HepG2 (cell line): ENCODE data around the gene CENPL. TPM values are rescaled to one million over a fixed set of nuclear protein-coding genes. Genes with fewer than 3 reads are reported as not detected.

Experiments
- ARHGAP35 ChIP-seq: sonication (generic); formaldehyde crosslinking; IDR thresholded peaks from 2 replicates; pipeline ENCODE4 v1.9.0; 2022; ENCODE audit warnings: mild to moderate bottlenecking, inconsistent platforms, moderate library complexity, missing genetic modification reagents, borderline replicate concordance
- CEBPB ChIP-seq: IDR thresholded peaks from 2 replicates; pipeline ENCODE4 v1.6.1; 2011; ENCODE audit warnings: low read depth, low read length, improper control_type of control experiment, borderline replicate concordance
- DDIT3 ChIP-seq: sonication (generic); formaldehyde crosslinking; IDR thresholded peaks from 2 replicates; pipeline ENCODE4 v1.4.0; 2020; ENCODE audit warnings: mild to moderate bottlenecking, missing genetic modification reagents
- FOXP4 ChIP-seq: sonication (generic); formaldehyde crosslinking; IDR thresholded peaks from 2 replicates; pipeline ENCODE4 v1.4.0; 2020; ENCODE audit warnings: missing genetic modification reagents
- JUNB ChIP-seq: sonication (generic); formaldehyde crosslinking; IDR thresholded peaks from 2 replicates; pipeline ENCODE4 v1.8.0; 2022; ENCODE audit warnings: missing genetic modification reagents, mild to moderate bottlenecking, borderline replicate concordance
- KAT8 ChIP-seq: IDR thresholded peaks from 2 replicates; pipeline ENCODE4 v1.6.1; 2016; ENCODE audit warnings: missing genetic modification reagents, missing compliant biosample characterization
- MXD4 ChIP-seq: IDR thresholded peaks from 2 replicates; pipeline ENCODE4 v1.6.1; 2016; ENCODE audit warnings: mild to moderate bottlenecking, missing biosample characterization, missing genetic modification reagents
- PAF1 ChIP-seq: IDR thresholded peaks from 2 replicates; pipeline ENCODE4 v1.6.1; 2016; ENCODE audit warnings: missing genetic modification reagents, missing compliant biosample characterization
- POGK ChIP-seq: sonication (generic); formaldehyde crosslinking; conservative IDR thresholded peaks from 2 replicates; pipeline ENCODE4 v1.8.0; 2022; ENCODE audit warnings: mild to moderate bottlenecking, moderate library complexity, missing genetic modification reagents
- RAD51 ChIP-seq: fragments of 450-650 bp; IDR thresholded peaks from 2 replicates; pipeline ENCODE4 v1.6.1; 2016; ENCODE audit warnings: borderline replicate concordance
- SAP130 ChIP-seq: IDR thresholded peaks from 2 replicates; pipeline ENCODE4 v1.6.1; 2016; ENCODE audit warnings: low read depth
- SP1 ChIP-seq, 2 experiments: fragments of 450-650 bp in 1 of 2; sonication (generic) in 1 of 2; formaldehyde crosslinking in 1 of 2; IDR thresholded peaks; 2 replicates each; pipeline versions ENCODE4 v1.4.0 to v1.6.1; 2016 to 2020; ENCODE audit warnings: missing genetic modification reagents in 1 of 2
- THYN1 ChIP-seq: sonication (generic); formaldehyde crosslinking; IDR thresholded peaks from 2 replicates; pipeline ENCODE4 v1.8.1; 2023; ENCODE audit warnings: low read depth, mild to moderate bottlenecking, moderate library complexity, missing genetic modification reagents, borderline replicate concordance
- ZNF383 ChIP-seq: sonication (generic); formaldehyde crosslinking; IDR thresholded peaks from 2 replicates; pipeline ENCODE4 v1.4.0; 2020; ENCODE audit warnings: missing genetic modification reagents, mild to moderate bottlenecking, borderline replicate concordance
- ZNF431 ChIP-seq: sonication (generic); formaldehyde crosslinking; IDR thresholded peaks from 2 replicates; pipeline ENCODE4 v1.9.0; 2022; ENCODE audit warnings: missing genetic modification reagents, low read depth, mild to moderate bottlenecking, borderline replicate concordance
- ZNF496 ChIP-seq: sonication (generic); formaldehyde crosslinking; IDR thresholded peaks from 2 replicates; pipeline ENCODE4 v1.8.1; 2023; ENCODE audit warnings: mild to moderate bottlenecking, moderate library complexity, missing genetic modification reagents; ENCODE audit not compliant: insufficient replicate concordance
- polyA plus RNA-seq, 8 experiments: library from polyadenylated mRNA; depleted of rRNA in 3 of 8; stranded (reverse) in 7 of 8; unstranded in 1 of 8; fragments of >200 nt; fragmentation: Illumina TruSeq in 4 of 8; extraction: Trizol in 4 of 8; gene quantifications; 2 replicates each; pipeline versions ENCODE4 v1.2.1 to v1.2.3, GENCODE V29; 2011 to 2016; ENCODE audit warnings: low read depth in 4 of 8, missing spikeins in 1 of 8, mixed read lengths in 1 of 8; ENCODE audit not compliant: insufficient read depth in 1 of 8
- total RNA-seq, 5 experiments: library from RNA; depleted of rRNA; stranded (reverse); fragments of >200 nt; fragmentation: Illumina TruSeq; extraction: Trizol; gene quantifications; 2 replicates each; pipeline ENCODE4 v1.2.3, GENCODE V29; 2016; ENCODE audit warnings: low read depth in 1 of 5
- TF ChIP-seq, protein P1 (sequence below): sonication (generic); formaldehyde crosslinking; IDR thresholded peaks from 2 replicates; pipeline ENCODE4 v1.4.0; 2020; ENCODE audit warnings: missing genetic modification reagents, borderline replicate concordance
- TF ChIP-seq, protein P2 (sequence below): sonication (generic); formaldehyde crosslinking; IDR thresholded peaks from 2 replicates; pipeline ENCODE4 v1.5.0; 2020; ENCODE audit warnings: missing genetic modification reagents, mild to moderate bottlenecking, borderline replicate concordance

CENPL gene
- total and polyA plus RNA-seq, 2 of the 13 experiments (the other 11 are each of a cell fraction or from before 2014, with no cell fraction given) = 4.4 to 14.2 TPM

DNA sequence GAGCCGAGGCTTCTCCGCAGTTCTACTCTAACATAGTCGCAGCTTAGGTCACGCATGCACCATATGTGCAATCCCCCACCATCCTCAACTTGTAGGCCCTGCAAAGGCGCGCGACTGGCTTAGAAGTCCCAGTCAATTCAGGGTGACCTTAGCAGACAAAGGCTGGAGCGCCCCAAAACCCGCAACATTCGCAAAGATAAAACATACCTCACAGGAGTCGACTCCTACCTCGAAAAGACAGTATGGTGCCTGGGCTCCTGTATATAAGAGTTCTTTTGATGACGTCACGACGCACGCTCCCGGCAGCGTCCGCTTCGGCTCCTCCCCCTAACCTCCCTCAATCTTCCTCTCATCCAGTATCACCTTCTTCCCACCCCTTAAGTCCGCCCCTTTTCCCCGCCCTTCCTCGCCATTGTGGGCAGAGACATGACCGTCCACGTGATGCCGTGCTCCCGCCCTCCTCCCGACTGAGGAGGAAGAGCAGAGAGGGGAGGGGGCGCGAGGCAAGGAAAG is 43.1 kb upstream of the CENPL start, which contains the start of gene GAS5 (continued):
- no peak for TF ChIP-seq CEBPB
- TF ChIP-seq, protein P1, sequence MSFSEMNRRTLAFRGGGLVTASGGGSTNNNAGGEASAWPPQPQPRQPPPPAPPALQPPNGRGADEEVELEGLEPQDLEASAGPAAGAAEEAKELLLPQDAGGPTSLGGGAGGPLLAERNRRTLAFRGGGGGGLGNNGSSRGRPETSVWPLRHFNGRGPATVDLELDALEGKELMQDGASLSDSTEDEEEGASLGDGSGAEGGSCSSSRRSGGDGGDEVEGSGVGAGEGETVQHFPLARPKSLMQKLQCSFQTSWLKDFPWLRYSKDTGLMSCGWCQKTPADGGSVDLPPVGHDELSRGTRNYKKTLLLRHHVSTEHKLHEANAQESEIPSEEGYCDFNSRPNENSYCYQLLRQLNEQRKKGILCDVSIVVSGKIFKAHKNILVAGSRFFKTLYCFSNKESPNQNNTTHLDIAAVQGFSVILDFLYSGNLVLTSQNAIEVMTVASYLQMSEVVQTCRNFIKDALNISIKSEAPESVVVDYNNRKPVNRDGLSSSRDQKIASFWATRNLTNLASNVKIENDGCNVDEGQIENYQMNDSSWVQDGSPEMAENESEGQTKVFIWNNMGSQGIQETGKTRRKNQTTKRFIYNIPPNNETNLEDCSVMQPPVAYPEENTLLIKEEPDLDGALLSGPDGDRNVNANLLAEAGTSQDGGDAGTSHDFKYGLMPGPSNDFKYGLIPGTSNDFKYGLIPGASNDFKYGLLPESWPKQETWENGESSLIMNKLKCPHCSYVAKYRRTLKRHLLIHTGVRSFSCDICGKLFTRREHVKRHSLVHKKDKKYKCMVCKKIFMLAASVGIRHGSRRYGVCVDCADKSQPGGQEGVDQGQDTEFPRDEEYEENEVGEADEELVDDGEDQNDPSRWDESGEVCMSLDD (CRISPR knock-in tag) = peak; percentile 83; the same call in 1 of the 2 replicates
- peak; percentile 54; the same call in 1 of the 2 replicates for TF ChIP-seq PAF1 (CRISPR knock-in tag)
- no peak for TF ChIP-seq FOXP4
- peak; percentile 64; the same call in 1 of the 2 replicates for TF ChIP-seq DDIT3 (CRISPR knock-in tag)
- no peak for TF ChIP-seq JUNB
- no peak for TF ChIP-seq THYN1 (CRISPR knock-in tag)
- peak; percentile 28; the same call in 1 of the 2 replicates for TF ChIP-seq ZNF431 (CRISPR knock-in tag)
- TF ChIP-seq ARHGAP35 (CRISPR knock-in tag) = peak; percentile 52; the same call in 1 of the 2 replicates
- peak; percentile 89 for TF ChIP-seq RAD51
- TF ChIP-seq MXD4 = peak; percentile 86
- no peak for TF ChIP-seq SP1 (IDR thresholded peaks at IDR 0.05)
- TF ChIP-seq SP1 (CRISPR knock-in tag; IDR thresholded peaks at IDR 0.05) = peak; percentile 85
- peak; percentile 87; the same call in 1 of the 2 replicates for TF ChIP-seq ZNF383
- peak; percentile 10; the same call in 1 of the 2 replicates for TF ChIP-seq KAT8 (CRISPR knock-in tag)
- no peak for TF ChIP-seq SAP130 (CRISPR knock-in tag)
- TF ChIP-seq POGK (CRISPR knock-in tag) = no peak; the same call in 1 of the 2 replicates
- no peak for TF ChIP-seq ZNF496 (CRISPR knock-in tag)
- TF ChIP-seq, protein P2, sequence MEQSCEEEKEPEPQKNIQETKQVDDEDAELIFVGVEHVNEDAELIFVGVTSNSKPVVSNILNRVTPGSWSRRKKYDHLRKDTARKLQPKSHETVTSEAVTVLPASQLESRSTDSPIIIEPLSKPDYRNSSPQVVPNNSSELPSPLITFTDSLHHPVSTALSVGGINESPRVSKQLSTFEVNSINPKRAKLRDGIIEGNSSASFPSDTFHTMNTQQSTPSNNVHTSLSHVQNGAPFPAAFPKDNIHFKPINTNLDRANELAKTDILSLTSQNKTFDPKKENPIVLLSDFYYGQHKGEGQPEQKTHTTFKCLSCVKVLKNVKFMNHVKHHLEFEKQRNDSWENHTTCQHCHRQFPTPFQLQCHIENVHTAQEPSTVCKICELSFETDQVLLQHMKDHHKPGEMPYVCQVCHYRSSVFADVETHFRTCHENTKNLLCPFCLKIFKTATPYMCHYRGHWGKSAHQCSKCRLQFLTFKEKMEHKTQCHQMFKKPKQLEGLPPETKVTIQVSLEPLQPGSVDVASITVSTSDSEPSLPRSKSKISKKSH (CRISPR knock-in tag) = 0 out of 2 replicates have a peak, but pooled peaks have one; percentile 33
